Keratinocyte (primary cell): ENCODE measurements around the gene THOC6. TPM values are rescaled to one million over a fixed set of nuclear protein-coding genes. Genes with fewer than 3 reads are reported as not detected.

Source experiments
- DNase-seq: peaks from one replicate; pipeline ENCODE4 v3.0.0-alpha.2; 2011; ENCODE audit warnings: low read depth, missing footprints, low spot score
- FAIRE-seq: peaks from 2 replicates; lab custom pipeline; 2011; peaks lifted over from hg19 to GRCh38; lab: Jason Lieb, UNC
- H2AFZ ChIP-seq: 2 replicates; pipeline ENCODE4 v1.6.0; 2012; ENCODE audit warnings: low read length, control low read depth, inconsistent platforms; ENCODE audit not compliant: control insufficient read depth
- H3K27ac ChIP-seq: 2 replicates; pipeline ENCODE4 v1.5.1; 2011; ENCODE audit warnings: low read length; ENCODE audit not compliant: control insufficient read depth, insufficient read depth
- H3K27me3 ChIP-seq: 3 replicates; pipeline ENCODE4 v1.6.0; 2011; ENCODE audit warnings: low read length; ENCODE audit not compliant: control insufficient read depth, insufficient read depth; ENCODE audit errors: extremely low read depth
- H3K36me3 ChIP-seq, 2 experiments: 2 replicates in 1 of 2; 3 replicates in 1 of 2; pipeline ENCODE4 v1.5.1; 2011; ENCODE audit warnings: low read length in 2 of 2, mild to moderate bottlenecking in 1 of 2; ENCODE audit not compliant: control insufficient read depth in 2 of 2, insufficient read depth in 2 of 2; ENCODE audit errors: extremely low read depth in 1 of 2
- H3K4me1 ChIP-seq: 3 replicates; pipeline ENCODE4 v1.5.1; 2011; ENCODE audit warnings: low read length; ENCODE audit not compliant: control insufficient read depth, insufficient read depth; ENCODE audit errors: extremely low read depth
- H3K4me2 ChIP-seq: 3 replicates; pipeline ENCODE4 v1.6.0; 2011; ENCODE audit warnings: low read depth, low read length; ENCODE audit not compliant: control insufficient read depth, insufficient read depth; ENCODE audit errors: extremely low read depth
- H3K4me3 ChIP-seq, 3 experiments: fragments of 200-600 bp in 1 of 3; sonication (generic) in 1 of 3; 2 replicates in 2 of 3; 3 replicates in 1 of 3; pipeline ENCODE4 v1.5.1; 2011 to 2016; ENCODE audit warnings: low read length in 3 of 3, mild to moderate bottlenecking in 3 of 3, control low read depth in 2 of 3, inconsistent platforms in 1 of 3, low read depth in 1 of 3, mixed read lengths in 1 of 3, mixed run types in 1 of 3, moderate library complexity in 1 of 3; ENCODE audit not compliant: control insufficient read depth in 2 of 3, insufficient read depth in 2 of 3; ENCODE audit errors: extremely low read depth in 1 of 3
- H3K79me2 ChIP-seq: 2 replicates; pipeline ENCODE4 v1.6.0; 2012; ENCODE audit warnings: low read length; ENCODE audit not compliant: control insufficient read depth, insufficient read depth
- H3K9ac ChIP-seq: 3 replicates; pipeline ENCODE4 v1.6.0; 2011; ENCODE audit warnings: low read length; ENCODE audit not compliant: control insufficient read depth, insufficient read depth; ENCODE audit errors: extremely low read depth
- H3K9me1 ChIP-seq: 3 replicates; pipeline ENCODE4 v1.6.0; 2011; ENCODE audit warnings: low read length; ENCODE audit not compliant: control insufficient read depth, insufficient read depth; ENCODE audit errors: extremely low read depth
- H3K9me3 ChIP-seq: 2 replicates; pipeline ENCODE4 v1.5.1; 2012; ENCODE audit warnings: low read depth, low read length; ENCODE audit not compliant: control insufficient read depth
- H4K20me1 ChIP-seq: 3 replicates; pipeline ENCODE4 v1.6.0; 2011; ENCODE audit warnings: low read length; ENCODE audit not compliant: control insufficient read depth, insufficient read depth; ENCODE audit errors: extremely low read depth
- CTCF ChIP-seq, 3 experiments: IDR thresholded peaks in 1 of 3; conservative IDR thresholded peaks in 1 of 3; optimal IDR thresholded peaks in 1 of 3; 2 replicates in 2 of 3; 3 replicates in 1 of 3; pipeline versions ENCODE3 to v1.5.1; 2011; ENCODE audit warnings: low read length in 3 of 3, mild to moderate bottlenecking in 3 of 3, moderate library complexity in 2 of 3, control low read depth in 1 of 3, inconsistent platforms in 1 of 3; ENCODE audit not compliant: insufficient read depth in 2 of 3; ENCODE audit errors: extremely low read depth in 1 of 3
- EZH2 ChIP-seq: IDR thresholded peaks from one replicate; pipeline ENCODE4 v1.6.1; 2012; ENCODE audit warnings: inconsistent platforms, mild to moderate bottlenecking, low read length, moderate library complexity
- dilution Hi-C: fragments of 300-500 bp; cut with MboI; formaldehyde crosslinking; loops from one replicate; pipeline ENCODE4 v1.7.0; 2020; ENCODE audit warnings: low sequenced_read_pairs; ENCODE audit not compliant: extremely low pct_ligation_motif_present
- polyA plus RNA-seq, 5 experiments: library from polyadenylated mRNA; depleted of rRNA in 3 of 5; stranded (reverse) in 3 of 5; stranded (forward) in 1 of 5; unstranded in 1 of 5; fragments of >200 nt; gene quantifications; 1 replicate in 1 of 5; 2 replicates in 3 of 5; 3 replicates in 1 of 5; pipeline versions ENCODE4 v1.2.1 to v1.2.3, GENCODE V29; 2011 to 2012; ENCODE audit warnings: missing spikeins in 2 of 5, low read depth in 1 of 5, low replicate concordance in 1 of 5

The THOC6 gene
- polyA plus RNA-seq, 1 donor (not counting 4 experiments of a cell fraction or from before 2014, with no cell fraction given), result 10.3 TPM

DNA sequence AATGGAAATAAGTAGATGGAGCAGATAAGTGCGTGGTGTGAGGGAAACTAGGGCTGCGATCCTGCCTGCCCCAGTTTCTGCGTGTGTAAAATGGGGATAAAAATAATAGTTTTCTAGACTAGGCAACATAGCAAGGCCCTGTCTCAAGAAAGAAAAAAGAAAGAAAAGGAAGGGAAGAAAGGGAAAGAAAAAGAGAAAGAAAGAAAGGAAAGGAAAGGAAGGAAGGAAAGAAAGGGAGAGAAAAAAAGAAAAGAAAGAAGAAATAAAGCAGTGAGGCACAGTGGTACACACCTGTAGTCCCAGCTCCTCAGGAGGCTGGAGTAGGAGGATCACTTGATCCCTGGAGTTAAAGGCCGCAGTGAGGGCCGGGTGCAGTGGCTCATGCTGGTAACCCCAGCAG is 41.4 kb upstream of the THOC6 start:
- no peak overlapping the region for H3K4me2 ChIP-seq
- no peaks in the 10 kb centered on the region for H3K9me1 ChIP-seq
- H3K4me3 ChIP-seq, result no peak overlapping the region
- TF ChIP-seq EZH2 (no peak), CTCF (optimal IDR thresholded peaks at IDR 0.05 in 1 of 3, IDR thresholded peaks at IDR 0.05 in 1 of 3, conservative IDR thresholded peaks at IDR 0.05 in 1 of 3; ENCODE audit: extremely low read depth in 1 of 3, insufficient read depth in 2 of 3, low read length in 3 of 3) (no peak)
- H3K27me3 ChIP-seq, result no peaks in the 10 kb centered on the region
- H3K79me2 ChIP-seq, result peaks cover 17% of the 10 kb centered on the region
- H3K4me1 ChIP-seq, result peaks cover 31% of the 10 kb centered on the region
- FAIRE-seq (no peak), DNase-seq (no peak)
- H3K36me3 ChIP-seq, result no peaks in the 10 kb centered on the region
- dilution Hi-C loops, result no loop called here
- H2AFZ ChIP-seq, result no peak overlapping the region
- no peaks in the 10 kb centered on the region for H3K9me3 ChIP-seq
- H3K9ac ChIP-seq, result no peak overlapping the region
- no peaks in the 10 kb centered on the region for H4K20me1 ChIP-seq
- H3K27ac ChIP-seq, result no peak overlapping the region

DNA sequence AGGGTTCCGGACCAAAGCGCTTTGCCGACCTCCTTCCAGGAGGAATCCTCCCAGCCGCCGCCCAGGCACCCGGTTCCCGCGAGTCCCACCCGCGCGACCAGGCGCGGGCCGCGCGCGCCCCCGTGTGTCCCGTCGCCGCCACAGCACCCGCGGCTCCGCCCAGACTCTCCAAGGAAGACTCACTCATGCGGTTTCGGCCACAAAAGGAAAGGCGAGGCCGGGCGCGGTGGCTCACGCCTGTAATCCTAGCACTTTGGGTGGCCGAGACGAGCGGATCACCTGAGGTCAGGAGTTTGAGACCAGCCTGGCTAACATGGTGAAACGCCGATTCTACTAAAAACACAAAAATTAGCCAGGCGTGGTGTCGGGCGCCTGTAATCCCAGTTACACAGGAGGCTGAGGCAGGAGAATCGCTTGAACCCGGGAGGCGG is 40.1 kb upstream of the THOC6 start:
- Histone ChIP-seq H3K36me3 (no peaks in the 10 kb centered on the region), H3K9ac (peak overlapping the region; percentile 22), H2AFZ (no peak overlapping the region), H3K9me3 (no peaks in the 10 kb centered on the region), H3K27me3 (no peaks in the 10 kb centered on the region), H3K9me1 (no peaks in the 10 kb centered on the region), H3K4me3 (no peak overlapping the region), H3K27ac (peak overlapping the region; percentile 26), H4K20me1 (no peaks in the 10 kb centered on the region), H3K79me2 (peaks cover 13% of the 10 kb centered on the region), H3K4me2 (peak overlapping the region; percentile 31), H3K4me1 (peaks cover 29% of the 10 kb centered on the region)
- DNase-seq, result no peak
- no peak for FAIRE-seq
- no peak for TF ChIP-seq EZH2
- TF ChIP-seq CTCF (optimal IDR thresholded peaks at IDR 0.05 in 1 of 3, IDR thresholded peaks at IDR 0.05 in 1 of 3, conservative IDR thresholded peaks at IDR 0.05 in 1 of 3; ENCODE audit: extremely low read depth in 1 of 3, insufficient read depth in 2 of 3, low read length in 3 of 3), result peak; percentile 72 to 81 (median 73)
- dilution Hi-C loops, result no loop called here
